Spleen (tissue), 11 donors: ENCODE measurements around the gene INPP4A. TPM values are rescaled to one million over a fixed set of nuclear protein-coding genes. Genes with fewer than 3 reads are reported as not detected.

Experiments used
- DNase-seq: peaks from one replicate; pipeline ENCODE4 v3.0.0-alpha.2; 2020
- H3K27ac ChIP-seq, 8 donors: fragments of 200-600 bp; sonication (generic) in 7 of 8; 1 replicate in 4 of 8; 2 replicates in 4 of 8; pipeline versions ENCODE4 v1.5.0 to v1.8.0; 2016 to 2021; ENCODE audit warnings: inconsistent platforms in 4 of 8, mild to moderate bottlenecking in 4 of 8, moderate library complexity in 1 of 8
- H3K27me3 ChIP-seq, 7 donors: fragments of 200-600 bp; sonication (generic) in 6 of 7; replicated peaks in 1 of 7; 1 replicate in 4 of 7; 2 replicates in 3 of 7; pipeline versions ENCODE4 v1.5.0 to v1.8.0; 2016 to 2021; ENCODE audit warnings: inconsistent platforms in 3 of 7, mild to moderate bottlenecking in 1 of 7
- H3K36me3 ChIP-seq, 6 donors: fragments of 200-600 bp; sonication (generic) in 5 of 6; 1 replicate in 4 of 6; 2 replicates in 2 of 6; pipeline versions ENCODE4 v1.5.0 to v1.8.0; 2016 to 2021; ENCODE audit warnings: inconsistent platforms in 2 of 6
- H3K4me1 ChIP-seq, 6 donors: fragments of 200-600 bp; sonication (generic) in 5 of 6; 1 replicate in 3 of 6; 2 replicates in 3 of 6; pipeline versions ENCODE4 v1.5.0 to v1.8.0; 2016 to 2021; ENCODE audit warnings: inconsistent platforms in 3 of 6
- H3K4me3 ChIP-seq, 8 donors: fragments of 200-600 bp; sonication (generic) in 7 of 8; 1 replicate in 4 of 8; 2 replicates in 4 of 8; pipeline versions ENCODE4 v1.5.0 to v1.8.0; 2016 to 2021; ENCODE audit warnings: inconsistent platforms in 4 of 8, mild to moderate bottlenecking in 4 of 8, moderate library complexity in 2 of 8
- H3K9me3 ChIP-seq, 8 donors: fragments of 200-600 bp; sonication (generic) in 7 of 8; 1 replicate in 4 of 8; 2 replicates in 4 of 8; pipeline versions ENCODE4 v1.5.0 to v1.8.0; 2016 to 2021; ENCODE audit warnings: inconsistent platforms in 4 of 8
- CTCF ChIP-seq, 11 experiments: fragments of 200-600 bp in 7 of 11; fragments of 450-650 bp in 4 of 11; sonication (generic) in 4 of 11; IDR thresholded peaks in 8 of 11; conservative IDR thresholded peaks in 3 of 11; 1 replicate in 7 of 11; 2 replicates in 4 of 11; pipeline versions ENCODE4 v1.4.0 to v1.8.0; 2016 to 2021; ENCODE audit warnings: antibody characterized with exemption in 11 of 11, inconsistent platforms in 4 of 11, mild to moderate bottlenecking in 1 of 11
- POLR2A ChIP-seq, 3 donors: fragments of 450-650 bp; IDR thresholded peaks; one replicate each; pipeline ENCODE4 v1.5.1; 2017; ENCODE audit warnings: antibody characterized with exemption in 3 of 3, mild to moderate bottlenecking in 1 of 3
- POLR2AphosphoS5 ChIP-seq, 3 donors: sonication (generic); formaldehyde crosslinking; IDR thresholded peaks; one replicate each; pipeline ENCODE4 v1.5.1; 2017; ENCODE audit warnings: antibody characterized with exemption in 3 of 3
- WGBS, 5 donors: extraction: QIAGEN DNeasy Blood & Tissue Kit in 3 of 5; methylation state at CpG; one replicate each; pipeline versions ENCODE4 v1.1.5 to v1.1.7; 2013 to 2018; 5-methylcytosine and 5-hydroxymethylcytosine counted together
- intact Hi-C: fragments of 100-400 bp; cut with DNase I; formaldehyde crosslinking; loops from one replicate; pipeline ENCODE4 v1.15.0; 2023; ENCODE audit warnings: low total_unique reads
- polyA plus RNA-seq, 3 donors: library from polyadenylated mRNA; stranded (reverse); fragments of 200-250 nt; gene quantifications; one replicate each; pipeline ENCODE4 v1.2.1, GENCODE V29; 2013
- total RNA-seq, 7 donors: library from RNA; depleted of rRNA in 3 of 7; stranded (reverse); fragments of >200 nt in 3 of 7; fragmentation: NEBNext Ultra II Directional in 4 of 7; extraction: Animal tissue kit (Norgen Biotek cat#: 25700) in 4 of 7; gene quantifications; one replicate each; pipeline versions ENCODE4 v1.1.0 to v1.2.1, GENCODE V29; 2016 to 2021
- donor health status: healthy with polysubstance abuse.
- donor health status: DM: no; HTN: no; CAD: no; lungs with moderate emphysema.
- donor health status: DM: no; HTN: no; CAD: no.
- donor health status: Bipolar disorder and iron deficiency.
- donor health status: healthy.
- donor health status: DM: no; HTN: no; CAD: no.
- donor health status: DM: yes; HTN: yes; CAD: no.

INPP4A gene
- total and polyA plus RNA-seq, 10 donors, result 6.4 to 102 (median 69.2) TPM

- Histone ChIP-seq H3K9me3 (no peaks in the 10 kb centered on the region), H3K27ac (no peak overlapping the region), H3K27me3 (peaks cover 0 to 8% (median 0%) of the 10 kb centered on the region in 7 donors), H3K4me1 (no peaks in the 10 kb centered on the region), H3K36me3 (no peaks in the 10 kb centered on the region), H3K4me3 (no peak overlapping the region)
- no peak for DNase-seq
- intact Hi-C loops, result no loop called here
- TF ChIP-seq CTCF (IDR thresholded peaks at IDR 0.05 in 8 of 11, conservative IDR thresholded peaks at IDR 0.05 in 3 of 11) (no peak), POLR2AphosphoS5 (IDR thresholded peaks at IDR 0.05) (no peak), POLR2A (IDR thresholded peaks at IDR 0.05) (no peak)
These were observed 40.8 kb upstream of the INPP4A start for GRCh38 chr2:98403878-98404277.

- intact Hi-C loops, result no loop called here
- no peaks in the 10 kb centered on the region for H3K36me3 ChIP-seq
- peaks cover 0 to 8% (median 0%) of the 10 kb centered on the region in 7 donors for H3K27me3 ChIP-seq
- WGBS, 5 donors, result 89 to 100% (median 91%) methylated on average over 2 of the region's 2 CpGs; no CpG with 5 or more reads in 1 of the 5 donors
- no peaks in the 10 kb centered on the region for H3K4me1 ChIP-seq
- TF ChIP-seq POLR2A (IDR thresholded peaks at IDR 0.05) (no peak), POLR2AphosphoS5 (IDR thresholded peaks at IDR 0.05) (no peak), CTCF (IDR thresholded peaks at IDR 0.05 in 8 of 11, conservative IDR thresholded peaks at IDR 0.05 in 3 of 11) (no peak)
- no peak overlapping the region for H3K27ac ChIP-seq
- no peak for DNase-seq
- no peak overlapping the region for H3K4me3 ChIP-seq
- no peaks in the 10 kb centered on the region for H3K9me3 ChIP-seq
These were observed 40.0 kb upstream of the INPP4A start for GRCh38 chr2:98404556-98405250.

GRCh38 chr2:98405301-98405700, 39.4 kb upstream of the INPP4A start:
- no peaks in the 10 kb centered on the region for H3K9me3 ChIP-seq
- no peak for DNase-seq
- H3K4me1 ChIP-seq, result no peaks in the 10 kb centered on the region
- no peaks in the 10 kb centered on the region for H3K36me3 ChIP-seq
- H3K4me3 ChIP-seq, result no peak overlapping the region
- TF ChIP-seq CTCF (IDR thresholded peaks at IDR 0.05 in 8 of 11, conservative IDR thresholded peaks at IDR 0.05 in 3 of 11), result no peak
- no peak for TF ChIP-seq POLR2AphosphoS5 (IDR thresholded peaks at IDR 0.05)
- no peak for TF ChIP-seq POLR2A (IDR thresholded peaks at IDR 0.05)
- intact Hi-C loops, result no loop called here
- 77 to 94% (median 83%) methylated on average over 2 of the region's 2 CpGs for WGBS, 5 donors
- H3K27ac ChIP-seq, result no peak overlapping the region
- peaks cover 0 to 7% (median 0%) of the 10 kb centered on the region in 7 donors for H3K27me3 ChIP-seq

- no peak for DNase-seq
- Histone ChIP-seq H3K27me3 (no peaks in the 10 kb centered on the region), H3K27ac (no peak overlapping the region), H3K36me3 (no peaks in the 10 kb centered on the region), H3K9me3 (no peaks in the 10 kb centered on the region), H3K4me3 (no peak overlapping the region), H3K4me1 (peaks cover 0 to 7% (median 6%) of the 10 kb centered on the region in 6 donors)
- intact Hi-C loops, result no loop called here
- no peak for TF ChIP-seq POLR2A (IDR thresholded peaks at IDR 0.05)
- WGBS, 5 donors, result 81 to 90% (median 88%) methylated on average over 5 of the region's 5 CpGs
These were observed 36.5 kb upstream of the INPP4A start for GRCh38 chr2:98408155-98408554.
